ENCODE data around the gene RNU1-3.
"Not testable (repeated sequence)": the region's sequence is repeated elsewhere in the genome, so short reads cannot be mapped to it uniquely, and the experiment has no call there.

Gene RNU1-3

GRCh38 chr1:16649390-16649789, 17.4 kb downstream of the RNU1-3 start:
- not testable (repeated sequence) for H3K27me3 ChIP-seq (ENCODE audit: insufficient read depth, low read length); H2AFZ ChIP-seq (ENCODE audit: low read length); H4K20me1 ChIP-seq (ENCODE audit: insufficient read depth, low read length); H3K4me3 ChIP-seq (ENCODE audit: low read depth, low read length, poor library complexity, severe bottlenecking); H3K9me3 ChIP-seq (ENCODE audit: low read length); H3K27ac ChIP-seq (ENCODE audit: low read depth, low read length, poor library complexity, severe bottlenecking); H3F3A ChIP-seq (ENCODE audit: insufficient read depth, low read length); H3K79me2 ChIP-seq (ENCODE audit: insufficient read depth, low read length); H3K9ac ChIP-seq (ENCODE audit: low read length); H3K4me1 ChIP-seq (ENCODE audit: insufficient read depth, low read length, severe bottlenecking); H3K9me2 ChIP-seq (ENCODE audit: low read depth, low read length); H3K4me2 ChIP-seq (ENCODE audit: low read length); H3K36me3 ChIP-seq (ENCODE audit: insufficient read depth, low read length)

DNA sequence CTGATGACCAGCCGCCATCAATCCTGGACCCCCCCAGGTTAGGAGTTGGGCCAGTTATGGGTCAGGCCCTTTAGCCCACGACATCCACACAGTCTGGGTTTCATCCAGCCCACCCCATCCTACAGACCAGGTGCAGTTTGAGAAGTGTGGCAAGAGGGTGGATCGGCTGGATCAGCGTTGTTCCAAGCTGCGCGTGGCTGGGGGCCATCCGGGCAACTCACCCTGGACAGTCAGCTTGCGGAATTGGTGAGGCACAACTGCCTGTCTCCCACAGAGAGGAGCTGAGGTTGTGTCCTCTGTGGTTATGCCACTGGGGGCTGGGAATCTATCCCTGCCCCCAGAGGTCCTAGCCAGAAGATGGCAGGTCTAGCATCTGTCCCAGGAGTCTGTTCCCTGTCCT, 18.0 kb downstream of the RNU1-3 start:
- H3F3A ChIP-seq (ENCODE audit: insufficient read depth, low read length); H2AFZ ChIP-seq (ENCODE audit: low read length): not testable (repeated sequence)
- H3K4me1 ChIP-seq (ENCODE audit: insufficient read depth, low read length, severe bottlenecking) = peaks cover 12% of the 10 kb centered on the region

DNA sequence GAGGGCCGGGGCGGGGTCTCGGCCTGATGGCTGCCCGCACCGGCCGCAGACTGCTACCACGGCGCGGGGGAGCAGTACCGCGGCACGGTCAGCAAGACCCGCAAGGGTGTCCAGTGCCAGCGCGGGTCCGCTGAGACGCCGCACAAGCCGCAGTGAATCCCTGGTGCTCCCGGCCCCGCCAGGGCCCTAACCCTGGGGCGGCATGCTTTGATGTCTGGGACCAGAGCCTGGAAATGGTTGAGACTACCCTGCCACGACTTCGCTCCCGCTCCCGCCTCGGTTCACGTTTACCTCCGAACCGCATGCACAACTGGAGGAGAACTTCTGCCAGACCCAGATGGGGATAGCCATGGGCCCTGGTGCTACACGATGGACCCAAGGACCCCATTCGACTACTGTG, 18.5 kb downstream of the RNU1-3 start:
- H2AFZ ChIP-seq (ENCODE audit: low read length) = not testable (repeated sequence)

More for the DNA sequence above, 18.0 kb downstream of the RNU1-3 start:
- H3K4me2 ChIP-seq (ENCODE audit: low read length); H3K27ac ChIP-seq (ENCODE audit: low read depth, low read length, poor library complexity, severe bottlenecking); H3K79me2 ChIP-seq (ENCODE audit: insufficient read depth, low read length); H3K36me3 ChIP-seq (ENCODE audit: insufficient read depth, low read length); H3K4me3 ChIP-seq (ENCODE audit: low read depth, low read length, poor library complexity, severe bottlenecking); H3K9me3 ChIP-seq (ENCODE audit: low read length); H4K20me1 ChIP-seq (ENCODE audit: insufficient read depth, low read length); H3K9ac ChIP-seq (ENCODE audit: low read length); H3K9me2 ChIP-seq (ENCODE audit: low read depth, low read length); H3K27me3 ChIP-seq (ENCODE audit: insufficient read depth, low read length): not testable (repeated sequence)

DNA sequence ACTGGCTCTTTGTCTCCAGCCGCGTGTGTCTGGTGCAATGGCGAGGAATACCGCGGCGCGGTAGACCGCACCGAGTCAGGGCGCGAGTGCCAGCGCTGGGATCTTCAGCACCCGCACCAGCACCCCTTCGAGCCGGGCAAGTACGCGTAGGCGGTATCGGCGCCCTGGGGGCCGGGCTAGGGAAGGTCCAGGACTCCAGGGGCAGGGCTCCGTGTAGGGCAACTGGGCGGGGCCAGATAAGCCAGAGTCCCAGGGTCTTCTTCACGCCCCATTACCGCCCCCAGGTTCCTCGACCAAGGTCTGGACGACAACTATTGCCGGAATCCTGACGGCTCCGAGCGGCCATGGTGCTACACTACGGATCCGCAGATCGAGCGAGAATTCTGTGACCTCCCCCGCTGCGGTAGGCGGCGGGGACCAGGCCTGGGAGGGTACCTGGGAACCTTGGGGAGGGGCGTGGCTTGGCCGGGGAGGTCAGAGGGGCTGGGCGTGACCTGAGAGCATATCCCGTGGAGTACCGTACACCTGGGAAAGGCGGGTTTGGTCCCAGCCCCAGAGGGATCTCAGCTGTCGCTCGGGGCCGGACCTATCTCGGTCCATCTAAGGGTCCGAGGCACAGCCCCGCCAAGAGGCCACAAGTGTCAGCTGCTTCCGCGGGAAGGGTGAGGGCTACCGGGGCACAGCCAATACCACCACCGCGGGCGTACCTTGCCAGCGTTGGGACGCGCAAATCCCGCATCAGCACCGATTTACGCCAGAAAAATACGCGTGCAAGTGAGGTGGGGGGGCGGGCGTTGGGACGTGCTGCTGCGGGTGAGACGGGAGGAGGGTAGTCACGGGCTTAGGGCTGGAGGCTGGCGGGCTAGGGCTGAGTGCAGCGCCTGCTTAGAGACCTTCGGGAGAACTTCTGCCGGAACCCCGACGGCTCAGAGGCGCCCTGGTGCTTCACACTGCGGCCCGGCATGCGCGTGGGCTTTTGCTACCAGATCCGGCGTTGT, 19.3 kb downstream of the RNU1-3 start:
- not testable (repeated sequence) for H2AFZ ChIP-seq (ENCODE audit: low read length); H3K27ac ChIP-seq (ENCODE audit: low read depth, low read length, poor library complexity, severe bottlenecking); H3K36me3 ChIP-seq (ENCODE audit: insufficient read depth, low read length); H3K27me3 ChIP-seq (ENCODE audit: insufficient read depth, low read length); H3K9ac ChIP-seq (ENCODE audit: low read length); H3K4me3 ChIP-seq (ENCODE audit: low read depth, low read length, poor library complexity, severe bottlenecking); H3K79me2 ChIP-seq (ENCODE audit: insufficient read depth, low read length); H3F3A ChIP-seq (ENCODE audit: insufficient read depth, low read length); H4K20me1 ChIP-seq (ENCODE audit: insufficient read depth, low read length); H3K4me2 ChIP-seq (ENCODE audit: low read length); H3K9me3 ChIP-seq (ENCODE audit: low read length); H3K9me2 ChIP-seq (ENCODE audit: low read depth, low read length)
- H3K4me1 ChIP-seq (ENCODE audit: insufficient read depth, low read length, severe bottlenecking) = peaks cover 25% of the 10 kb centered on the region

More for the DNA sequence above, 18.5 kb downstream of the RNU1-3 start:
- H3K9me2 ChIP-seq (ENCODE audit: low read depth, low read length); H3K4me2 ChIP-seq (ENCODE audit: low read length); H3K9me3 ChIP-seq (ENCODE audit: low read length); H3K79me2 ChIP-seq (ENCODE audit: insufficient read depth, low read length); H3K27ac ChIP-seq (ENCODE audit: low read depth, low read length, poor library complexity, severe bottlenecking); H4K20me1 ChIP-seq (ENCODE audit: insufficient read depth, low read length); H3K9ac ChIP-seq (ENCODE audit: low read length); H3K4me3 ChIP-seq (ENCODE audit: low read depth, low read length, poor library complexity, severe bottlenecking); H3F3A ChIP-seq (ENCODE audit: insufficient read depth, low read length); H3K27me3 ChIP-seq (ENCODE audit: insufficient read depth, low read length); H3K36me3 ChIP-seq (ENCODE audit: insufficient read depth, low read length): not testable (repeated sequence)
- H3K4me1 ChIP-seq (ENCODE audit: insufficient read depth, low read length, severe bottlenecking) = peaks cover 17% of the 10 kb centered on the region

DNA sequence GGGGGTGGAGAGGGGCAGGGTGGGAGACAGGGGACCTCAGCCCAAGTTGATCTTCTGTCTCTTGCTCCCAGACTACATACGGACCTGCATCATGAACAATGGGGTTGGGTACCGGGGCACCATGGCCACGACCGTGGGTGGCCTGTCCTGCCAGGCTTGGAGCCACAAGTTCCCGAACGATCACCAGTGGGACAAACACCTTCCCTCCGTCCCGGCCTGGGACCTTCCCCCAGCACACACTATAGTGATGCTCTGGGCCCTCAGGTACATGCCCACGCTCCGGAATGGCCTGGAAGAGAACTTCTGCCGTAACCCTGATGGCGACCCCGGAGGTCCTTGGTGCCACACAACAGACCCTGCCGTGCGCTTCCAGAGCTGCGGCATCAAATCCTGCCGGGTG, 20.0 kb downstream of the RNU1-3 start:
- H3K79me2 ChIP-seq (ENCODE audit: insufficient read depth, low read length); H3K27me3 ChIP-seq (ENCODE audit: insufficient read depth, low read length); H3K4me2 ChIP-seq (ENCODE audit: low read length); H3K9me3 ChIP-seq (ENCODE audit: low read length); H3K9ac ChIP-seq (ENCODE audit: low read length); H3K4me3 ChIP-seq (ENCODE audit: low read depth, low read length, poor library complexity, severe bottlenecking); H3K36me3 ChIP-seq (ENCODE audit: insufficient read depth, low read length); H4K20me1 ChIP-seq (ENCODE audit: insufficient read depth, low read length); H3F3A ChIP-seq (ENCODE audit: insufficient read depth, low read length); H3K27ac ChIP-seq (ENCODE audit: low read depth, low read length, poor library complexity, severe bottlenecking); H3K9me2 ChIP-seq (ENCODE audit: low read depth, low read length); H2AFZ ChIP-seq (ENCODE audit: low read length): not testable (repeated sequence)
- peaks cover 26% of the 10 kb centered on the region for H3K4me1 ChIP-seq (ENCODE audit: insufficient read depth, low read length, severe bottlenecking)

DNA sequence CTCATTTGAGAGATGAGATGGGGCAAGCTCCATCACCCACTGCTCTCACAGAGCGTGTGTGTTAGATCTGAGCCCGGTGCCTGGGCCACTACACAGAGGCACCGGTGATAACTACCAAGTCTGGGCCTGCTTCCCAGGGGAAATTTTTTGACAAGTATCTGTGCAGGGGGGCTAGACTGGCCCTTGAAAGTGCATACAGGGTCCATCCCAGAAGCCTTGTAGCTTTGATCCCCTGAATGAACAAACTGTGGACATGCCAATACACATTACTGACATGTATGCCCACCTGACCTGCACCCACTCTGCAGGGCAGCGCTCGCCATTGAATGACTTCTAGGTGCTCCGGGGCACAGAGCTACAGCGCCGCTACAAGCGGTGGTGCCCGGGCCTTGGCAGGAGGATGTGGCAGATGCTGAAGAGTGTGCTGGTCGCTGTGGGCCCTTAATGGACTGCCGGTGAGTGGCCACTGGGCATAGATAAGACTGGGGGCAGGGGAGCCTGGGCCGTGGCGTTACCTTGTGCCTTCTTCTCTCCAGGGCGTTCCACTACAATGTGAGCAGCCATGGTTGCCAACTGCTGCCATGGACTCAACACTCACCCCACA, 20.6 kb downstream of the RNU1-3 start:
- peaks cover 11% of the 10 kb centered on the region for H3K79me2 ChIP-seq (ENCODE audit: insufficient read depth, low read length)
- H3K4me1 ChIP-seq (ENCODE audit: insufficient read depth, low read length, severe bottlenecking) = peaks cover 26% of the 10 kb centered on the region
- H2AFZ ChIP-seq (ENCODE audit: low read length); H3K9me2 ChIP-seq (ENCODE audit: low read depth, low read length); H3K4me3 ChIP-seq (ENCODE audit: low read depth, low read length, poor library complexity, severe bottlenecking); H3F3A ChIP-seq (ENCODE audit: insufficient read depth, low read length); H3K27ac ChIP-seq (ENCODE audit: low read depth, low read length, poor library complexity, severe bottlenecking); H3K9me3 ChIP-seq (ENCODE audit: low read length); H3K27me3 ChIP-seq (ENCODE audit: insufficient read depth, low read length); H4K20me1 ChIP-seq (ENCODE audit: insufficient read depth, low read length); H3K9ac ChIP-seq (ENCODE audit: low read length); H3K36me3 ChIP-seq (ENCODE audit: insufficient read depth, low read length); H3K4me2 ChIP-seq (ENCODE audit: low read length): not testable (repeated sequence)

DNA sequence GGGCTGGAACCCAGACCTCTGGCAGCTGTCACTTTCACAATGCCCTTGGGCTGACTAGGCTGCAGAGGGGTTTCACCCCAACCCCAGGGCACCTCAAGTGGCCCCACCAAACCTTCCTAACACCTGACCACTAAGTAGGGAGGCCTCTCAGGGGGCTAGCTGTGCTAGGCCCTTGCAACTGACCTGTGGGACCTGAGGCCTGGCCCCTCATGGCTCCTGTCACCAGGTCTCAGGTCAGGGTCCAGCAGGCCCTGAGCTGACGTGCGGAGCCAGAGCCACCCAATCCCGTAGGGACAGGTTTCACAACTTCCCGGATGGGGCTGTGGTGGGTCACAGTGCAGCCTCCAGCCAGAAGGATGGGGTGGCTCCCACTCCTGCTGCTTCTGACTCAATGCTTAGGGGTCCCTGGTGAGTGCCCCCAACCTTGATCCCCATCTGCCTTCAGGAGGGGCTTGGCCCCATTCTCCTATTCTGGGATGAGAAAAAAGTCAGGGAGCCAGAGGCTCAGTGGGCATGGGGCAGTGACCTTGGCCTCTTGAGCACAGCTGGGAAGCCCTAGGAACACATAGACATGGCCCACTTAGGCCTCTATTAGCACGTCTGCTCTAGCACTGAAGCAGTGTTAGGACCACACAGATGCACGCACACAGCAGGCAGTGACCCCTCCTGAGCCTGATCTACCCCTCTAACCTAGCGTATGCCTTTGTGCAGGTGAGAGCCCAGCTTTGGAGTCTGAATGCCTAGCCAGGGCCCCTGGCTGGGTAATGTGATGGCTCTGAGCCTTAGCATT, 21.3 kb downstream of the RNU1-3 start:
- H3F3A ChIP-seq (ENCODE audit: insufficient read depth, low read length); H3K36me3 ChIP-seq (ENCODE audit: insufficient read depth, low read length); H3K9me3 ChIP-seq (ENCODE audit: low read length); H3K27me3 ChIP-seq (ENCODE audit: insufficient read depth, low read length); H3K9me2 ChIP-seq (ENCODE audit: low read depth, low read length); H2AFZ ChIP-seq (ENCODE audit: low read length); H4K20me1 ChIP-seq (ENCODE audit: insufficient read depth, low read length): not testable (repeated sequence)
- Histone ChIP-seq H3K4me2 (ENCODE audit: low read length) (peak overlapping the region; percentile 74), H3K4me1 (ENCODE audit: insufficient read depth, low read length, severe bottlenecking) (peaks cover 26% of the 10 kb centered on the region), H3K4me3 (ENCODE audit: low read depth, low read length, poor library complexity, severe bottlenecking) (peak overlapping the region; percentile 63), H3K79me2 (ENCODE audit: insufficient read depth, low read length) (peaks cover 11% of the 10 kb centered on the region), H3K9ac (ENCODE audit: low read length) (peak overlapping the region; percentile 70), H3K27ac (ENCODE audit: low read depth, low read length, poor library complexity, severe bottlenecking) (peak overlapping the region; percentile 50)

All from OCI-LY1 (cell line).